Lower leg skin (tissue), 3 donors: ENCODE measurements around the gene TSC1.

Experiments used
- CTCF ChIP-seq, 3 donors: fragments of 450-650 bp; IDR thresholded peaks; one replicate each; pipeline ENCODE4 v1.5.1; 2016; ENCODE audit warnings: antibody characterized with exemption in 3 of 3, mild to moderate bottlenecking in 3 of 3, moderate library complexity in 2 of 3
- POLR2A ChIP-seq, 2 donors: fragments of 450-650 bp; IDR thresholded peaks; one replicate each; pipeline ENCODE4 v1.6.1; 2016 to 2017; ENCODE audit warnings: antibody characterized with exemption in 2 of 2, mild to moderate bottlenecking in 1 of 2, moderate library complexity in 1 of 2

- TF ChIP-seq CTCF (IDR thresholded peaks at IDR 0.05): no peak
- TF ChIP-seq POLR2A (IDR thresholded peaks at IDR 0.05): no peak
These were observed 26.1 kb upstream of the TSC1 start for GRCh38 chr9:132970324-132971062.
